Neuronal stem cell (in vitro differentiated cells): Measurements from ENCODE around the gene MAP3K21.

Source experiments
- DNase-seq: peaks from one replicate; pipeline ENCODE4 v3.0.0-alpha.2; 2013; ENCODE audit warnings: low spot score
- H2AFZ ChIP-seq: one replicate; pipeline ENCODE4 v1.6.1; 2013; ENCODE audit warnings: mild to moderate bottlenecking, low read length, inconsistent platforms
- H2AK5ac ChIP-seq: 2 replicates; pipeline ENCODE4 v1.6.1; 2013; ENCODE audit warnings: low read depth, mild to moderate bottlenecking, inconsistent platforms, low read length, moderate library complexity, mixed read lengths
- H2BK120ac ChIP-seq: 2 replicates; pipeline ENCODE4 v1.6.1; 2013; ENCODE audit warnings: low read depth, mild to moderate bottlenecking, inconsistent platforms, low read length, moderate library complexity, mixed read lengths
- H2BK12ac ChIP-seq: one replicate; pipeline ENCODE4 v1.6.1; 2013; ENCODE audit warnings: low read length, inconsistent platforms
- H2BK15ac ChIP-seq: 2 replicates; pipeline ENCODE4 v1.6.1; 2013; ENCODE audit warnings: mild to moderate bottlenecking, low read length, inconsistent platforms, mixed read lengths
- H2BK5ac ChIP-seq: one replicate; pipeline ENCODE4 v1.6.1; 2013; ENCODE audit warnings: inconsistent platforms, mild to moderate bottlenecking, low read length, moderate library complexity
- H3K14ac ChIP-seq: one replicate; pipeline ENCODE4 v1.6.1; 2013; ENCODE audit warnings: low read length, inconsistent platforms
- H3K18ac ChIP-seq: 2 replicates; pipeline ENCODE4 v1.6.1; 2013; ENCODE audit warnings: low read length, inconsistent platforms
- H3K23ac ChIP-seq: 2 replicates; pipeline ENCODE4 v1.6.1; 2013; ENCODE audit warnings: low read depth, mild to moderate bottlenecking, mixed read lengths, low read length, inconsistent platforms; ENCODE audit not compliant: poor library complexity
- H3K27ac ChIP-seq: replicated peaks from 3 replicates; pipeline ENCODE4 v1.5.1; 2013; ENCODE audit warnings: low read length, inconsistent platforms
- H3K27me3 ChIP-seq, 3 experiments: 2 replicates each; pipeline ENCODE4 v1.6.1; 2013; ENCODE audit warnings: low read length in 3 of 3, mild to moderate bottlenecking in 2 of 3, inconsistent platforms in 1 of 3, low read depth in 1 of 3, mixed read lengths in 1 of 3, moderate library complexity in 1 of 3; ENCODE audit not compliant: control insufficient read depth in 3 of 3, insufficient read depth in 3 of 3
- H3K36me3 ChIP-seq, 2 donors: replicated peaks in 1 of 2; 2 replicates each; pipeline ENCODE4 v1.6.1; 2013; ENCODE audit warnings: low read length in 2 of 2; ENCODE audit not compliant: control insufficient read depth in 2 of 2, insufficient read depth in 2 of 2
- H3K4ac ChIP-seq: 2 replicates; pipeline ENCODE4 v1.6.1; 2013; ENCODE audit warnings: inconsistent platforms, mild to moderate bottlenecking, low read length, moderate library complexity
- H3K4me1 ChIP-seq, 2 donors: 1 replicate in 1 of 2; 2 replicates in 1 of 2; pipeline ENCODE4 v1.6.1; 2013; ENCODE audit warnings: low read length in 2 of 2, low read depth in 1 of 2; ENCODE audit not compliant: control insufficient read depth in 2 of 2, insufficient read depth in 1 of 2
- H3K4me2 ChIP-seq: one replicate; pipeline ENCODE4 v1.6.1; 2013; ENCODE audit warnings: mild to moderate bottlenecking, low read length, inconsistent platforms; ENCODE audit not compliant: insufficient read depth, poor library complexity, severe bottlenecking
- H3K4me3 ChIP-seq, 2 donors: 2 replicates each; pipeline ENCODE4 v1.5.1; 2013; ENCODE audit warnings: low read length in 2 of 2, mild to moderate bottlenecking in 2 of 2, inconsistent platforms in 1 of 2, moderate library complexity in 1 of 2
- H3K79me1 ChIP-seq: one replicate; pipeline ENCODE4 v1.6.1; 2013; ENCODE audit warnings: low read depth, mild to moderate bottlenecking, inconsistent platforms, low read length, moderate library complexity
- H3K9ac ChIP-seq: one replicate; pipeline ENCODE4 v1.6.1; 2013; ENCODE audit warnings: mild to moderate bottlenecking, low read depth, low read length, inconsistent platforms; ENCODE audit not compliant: poor library complexity
- H3K9me3 ChIP-seq, 2 donors: replicated peaks in 1 of 2; 2 replicates each; pipeline versions ENCODE3 to v1.6.1; 2013; ENCODE audit warnings: low read length in 2 of 2, mild to moderate bottlenecking in 2 of 2, inconsistent platforms in 1 of 2, low read depth in 1 of 2, mixed read lengths in 1 of 2, moderate library complexity in 1 of 2; ENCODE audit not compliant: control insufficient read depth in 2 of 2, insufficient read depth in 1 of 2
- H4K8ac ChIP-seq: one replicate; pipeline ENCODE4 v1.6.1; 2013; ENCODE audit warnings: low read depth, mild to moderate bottlenecking, inconsistent platforms, low read length, moderate library complexity
- H4K91ac ChIP-seq: one replicate; pipeline ENCODE4 v1.6.1; 2013; ENCODE audit warnings: low read length, low read depth, mild to moderate bottlenecking, inconsistent platforms; ENCODE audit not compliant: poor library complexity
- WGBS, 2 donors: extraction: QIAGEN DNeasy Blood & Tissue Kit; methylation state at CpG; one replicate each; pipeline ENCODE4 v1.1.7; 2013; ENCODE audit warnings: missing lambda C conversion rate in 2 of 2, mixed read lengths in 1 of 2; ENCODE audit not compliant: insufficient read length in 2 of 2, insufficient replicate concordance in 1 of 2; ENCODE audit errors: extremely low coverage in 2 of 2; 5-methylcytosine and 5-hydroxymethylcytosine counted together

MAP3K21 gene

GRCh38 chr1:233393084-233393840, 65.7 kb downstream of the MAP3K21 start:
- Histone ChIP-seq H2AK5ac (no peak overlapping the region), H4K91ac (no peak overlapping the region), H3K4ac (no peak overlapping the region), H3K79me1 (no peaks in the 10 kb centered on the region), H2AFZ (no peak overlapping the region), H3K9me3 (no peaks in the 10 kb centered on the region), H3K27me3 (no peaks in the 10 kb centered on the region), H4K8ac (no peak overlapping the region), H3K36me3 (no peaks in the 10 kb centered on the region), H3K4me3 (no peak overlapping the region), H2BK15ac (no peak overlapping the region), H3K23ac (no peak overlapping the region), H3K9ac (no peak overlapping the region), H3K27ac (no peak overlapping the region), H3K4me1 (no peaks in the 10 kb centered on the region), H3K18ac (no peak overlapping the region), H2BK5ac (no peak overlapping the region), H2BK120ac (no peak overlapping the region), H2BK12ac (no peak overlapping the region), H3K14ac (no peak overlapping the region), H3K4me2 (no peak overlapping the region)
- WGBS, 2 donors, result no CpG with 5 or more reads among the region's 10 CpGs
- no peak for DNase-seq

GRCh38 chr1:233393926-233394680, 66.6 kb downstream of the MAP3K21 start:
- H3K36me3 ChIP-seq, result no peaks in the 10 kb centered on the region
- DNase-seq, result no peak
- no peak overlapping the region for H2AK5ac ChIP-seq
- H3K4me2 ChIP-seq, result no peak overlapping the region
- no peak overlapping the region for H3K4me3 ChIP-seq
- no peak overlapping the region for H4K91ac ChIP-seq
- H3K27me3 ChIP-seq, result no peaks in the 10 kb centered on the region
- no peak overlapping the region for H2AFZ ChIP-seq
- H3K18ac ChIP-seq, result no peak overlapping the region
- H2BK120ac ChIP-seq, result no peak overlapping the region
- no peak overlapping the region for H3K14ac ChIP-seq
- no peak overlapping the region for H3K4ac ChIP-seq
- no peak overlapping the region for H4K8ac ChIP-seq
- no peak overlapping the region for H2BK5ac ChIP-seq
- no peak overlapping the region for H2BK12ac ChIP-seq
- no peak overlapping the region for H2BK15ac ChIP-seq
- H3K9ac ChIP-seq, result no peak overlapping the region
- no peaks in the 10 kb centered on the region for H3K4me1 ChIP-seq
- no peaks in the 10 kb centered on the region for H3K9me3 ChIP-seq
- H3K23ac ChIP-seq, result no peak overlapping the region
- H3K79me1 ChIP-seq, result no peaks in the 10 kb centered on the region
- WGBS, 2 donors, result no CpG with 5 or more reads among the region's 3 CpGs
- no peak overlapping the region for H3K27ac ChIP-seq

GRCh38 chr1:233394860-233395717, 67.6 kb downstream of the MAP3K21 start:
- no peak overlapping the region for H3K27ac ChIP-seq
- no peak overlapping the region for H3K4me3 ChIP-seq
- no peak overlapping the region for H2BK5ac ChIP-seq
- no peak overlapping the region for H3K18ac ChIP-seq
- H4K8ac ChIP-seq, result no peak overlapping the region
- no peak overlapping the region for H3K4ac ChIP-seq
- H3K27me3 ChIP-seq, result no peaks in the 10 kb centered on the region
- H2AFZ ChIP-seq, result no peak overlapping the region
- H2BK120ac ChIP-seq, result no peak overlapping the region
- H3K79me1 ChIP-seq, result no peaks in the 10 kb centered on the region
- no peak overlapping the region for H4K91ac ChIP-seq
- H2BK12ac ChIP-seq, result no peak overlapping the region
- H3K14ac ChIP-seq, result no peak overlapping the region
- H3K36me3 ChIP-seq, result no peaks in the 10 kb centered on the region
- H3K9me3 ChIP-seq, result no peaks in the 10 kb centered on the region
- DNase-seq, result peak; percentile 31
- WGBS, 2 donors, result no CpG with 5 or more reads among the region's 13 CpGs
- H3K4me2 ChIP-seq, result no peak overlapping the region
- no peak overlapping the region for H2AK5ac ChIP-seq
- H3K4me1 ChIP-seq, result no peaks in the 10 kb centered on the region
- no peak overlapping the region for H2BK15ac ChIP-seq
- no peak overlapping the region for H3K23ac ChIP-seq
- H3K9ac ChIP-seq, result no peak overlapping the region
